Stimulated activated CD8-positive, alpha-beta memory T cell treated with anti-CD3 and anti-CD28 coated beads, Interleukin-2, amount 100 ng/mL, for 48 hours (primary cell): ENCODE data around the gene LRSAM1.

Experiments used
- DNase-seq, 2 donors: peaks; one replicate each; pipeline ENCODE4 v3.0.0-alpha.2; 2020; ENCODE audit warnings: low read depth in 2 of 2

LRSAM1 gene

GRCh38 chr9:127450830-127451607, at the start of gene LRSAM1, which contains the start of gene RPL12:
LRSAM1 (plus strand) TSS chr9:127451510; CDS start chr9:127454528, 3,018 bp downstream.
RPL12 (minus strand) TSS chr9:127451406; CDS start chr9:127451317, 89 bp downstream.
- peak; percentile 95 to 96 for DNase-seq

GRCh38 chr9:127402401-127403090, 48.8 kb upstream of the LRSAM1 start:
- no peak for DNase-seq

- DNase-seq: no peak
Observed at GRCh38 chr9:127403507-127404192, 47.7 kb upstream of the LRSAM1 start.

- no peak for DNase-seq
Observed at GRCh38 chr9:127404631-127405030, 46.7 kb upstream of the LRSAM1 start.

- DNase-seq: no peak
Observed at GRCh38 chr9:127405344-127406125, 45.8 kb upstream of the LRSAM1 start.

GRCh38 chr9:127406799-127407491, 44.4 kb upstream of the LRSAM1 start:
- no peak for DNase-seq

- DNase-seq: no peak
Observed at GRCh38 chr9:127407492-127407843, 43.8 kb upstream of the LRSAM1 start.

GRCh38 chr9:127411122-127411521, 40.2 kb upstream of the LRSAM1 start:
- DNase-seq: no peak

- no peak for DNase-seq
Observed at GRCh38 chr9:127415141-127415540, 36.2 kb upstream of the LRSAM1 start.

- DNase-seq: no peak
Observed at GRCh38 chr9:127415657-127416056, 35.7 kb upstream of the LRSAM1 start.

GRCh38 chr9:127417131-127418036, 33.9 kb upstream of the LRSAM1 start:
- DNase-seq: no peak

- DNase-seq: peak in 1 of 2 donors; percentile 34
Observed at GRCh38 chr9:127418037-127418471, 33.3 kb upstream of the LRSAM1 start.

- DNase-seq: no peak
Observed at GRCh38 chr9:127419348-127419747, 32.0 kb upstream of the LRSAM1 start.

GRCh38 chr9:127421057-127421456, 30.3 kb upstream of the LRSAM1 start:
- DNase-seq: no peak

- no peak for DNase-seq
Observed at GRCh38 chr9:127422133-127422782, 29.1 kb upstream of the LRSAM1 start.

- DNase-seq: no peak
Observed at GRCh38 chr9:127422787-127423186, 28.5 kb upstream of the LRSAM1 start.

- DNase-seq: no peak
Observed at GRCh38 chr9:127423476-127423933, 27.8 kb upstream of the LRSAM1 start.

- peak; percentile 91 to 94 for DNase-seq
Observed at GRCh38 chr9:127423934-127424675, 27.2 kb upstream of the LRSAM1 start, which contains the start of gene ZNF79. ZNF79 (plus strand) TSS chr9:127424382; CDS start chr9:127424788, 406 bp downstream.

- DNase-seq: no peak
Observed at GRCh38 chr9:127424676-127424999, 26.7 kb upstream of the LRSAM1 start.
